A549 (cell line): ENCODE results near the gene FAM219A. TPM values are rescaled to one million over a fixed set of nuclear protein-coding genes. Genes with fewer than 3 reads are reported as not detected.
"Not testable (repeated sequence)": the region's sequence is repeated elsewhere in the genome, so short reads cannot be mapped to it uniquely, and the experiment has no call there.

ENCODE experiments used
- ATAC-seq, 2 experiments: fragments of 200-7000 bp in 1 of 2; fragments of >200 bp in 1 of 2; cut with Nextera tagmentation in 1 of 2; cut with Tn5 transposase in 1 of 2; 3 replicates each; pipeline versions ENCODE4 v1.8.0 to v1.9.1; 2018 to 2020; ENCODE audit warnings: mild to moderate bottlenecking in 1 of 2, moderate library complexity in 1 of 2
- CTCF ChIA-PET: fragments of 300-600 bp; sonication (Branson Sonifier 250); formaldehyde crosslinking; extraction: SDS; loops from one replicate; lab custom pipeline; 2021; ENCODE audit warnings: antibody characterized with exemption, inconsistent platforms; lab: Yijun Ruan, JAX
- POLR2A ChIA-PET: fragments of 350-600 bp; formaldehyde crosslinking; extraction: SDS; loops from one replicate; lab custom pipeline; 2021; ENCODE audit warnings: antibody characterized with exemption, inconsistent platforms; lab: Yijun Ruan, JAX
- DNase-seq, 2 experiments: peaks; one replicate each; pipeline versions ENCODE4 v3.0.0 to v3.0.0-alpha.2; 2011 to 2016; ENCODE audit warnings: low read depth in 1 of 2, low spot score in 1 of 2
- FAIRE-seq: peaks from 2 replicates; lab custom pipeline; 2011; peaks lifted over from hg19 to GRCh38; lab: Jason Lieb, UNC
- H3K27ac ChIP-seq, 2 experiments: fragments of >200 bp; sonication (Bioruptor Twin); formaldehyde crosslinking; 3 replicates each; pipeline ENCODE4 v1.5.1; 2016 to 2017
- H3K4me1 ChIP-seq: fragments of >200 bp; sonication (Bioruptor Twin); formaldehyde crosslinking; 3 replicates; pipeline ENCODE4 v1.6.1; 2016
- H3K4me2 ChIP-seq: fragments of >200 bp; sonication (Bioruptor Twin); formaldehyde crosslinking; 3 replicates; pipeline ENCODE4 v1.6.1; 2016
- H3K4me3 ChIP-seq: fragments of >200 bp; sonication (Bioruptor Twin); formaldehyde crosslinking; 3 replicates; pipeline ENCODE4 v1.5.1; 2016
- H3K9me3 ChIP-seq: fragments of >200 bp; sonication (Bioruptor Twin); formaldehyde crosslinking; 3 replicates; pipeline ENCODE4 v1.6.1; 2016
- BCL3 ChIP-seq: fragments of >200 bp; sonication (Bioruptor Twin); formaldehyde crosslinking; IDR thresholded peaks from 3 replicates; pipeline ENCODE4 v1.6.1; 2016
- CBX8 ChIP-seq: fragments of 200-600 bp; sonication (generic); IDR thresholded peaks from 2 replicates; pipeline ENCODE4 v1.6.1; 2016
- EHF ChIP-seq: fragments of 250-450 bp; sonication (Bioruptor Pico); IDR thresholded peaks from 2 replicates; pipeline ENCODE4 v1.5.0; 2020; ENCODE audit warnings: mild to moderate bottlenecking
- GATA3 ChIP-seq: IDR thresholded peaks from 2 replicates; pipeline ENCODE4 v1.6.1; 2012; ENCODE audit warnings: borderline replicate concordance
- HDAC2 ChIP-seq: fragments of 200-600 bp; sonication (generic); IDR thresholded peaks from 2 replicates; pipeline ENCODE4 v1.6.1; 2016
- HOXA7 ChIP-seq: fragments of 250-450 bp; sonication (Bioruptor Pico); IDR thresholded peaks from 2 replicates; pipeline ENCODE4 v1.5.0; 2020; ENCODE audit warnings: mild to moderate bottlenecking, moderate library complexity
- MAFK ChIP-seq: fragments of 450-650 bp; IDR thresholded peaks from 2 replicates; pipeline ENCODE4 v1.6.1; 2014; ENCODE audit not compliant: partially characterized antibody
- MAX ChIP-seq: IDR thresholded peaks from 2 replicates; pipeline ENCODE4 v1.6.1; 2012
- MAZ ChIP-seq: fragments of 150-350 bp; IDR thresholded peaks from 2 replicates; pipeline ENCODE4 v1.6.1; 2014; ENCODE audit warnings: antibody characterized with exemption, low read depth, low read length, borderline replicate concordance
- MYC ChIP-seq: IDR thresholded peaks from 2 replicates; pipeline ENCODE4 v1.6.1; 2012; ENCODE audit warnings: mild to moderate bottlenecking, inconsistent platforms, low read length, improper control_type of control experiment, borderline replicate concordance
- POLR2AphosphoS2 ChIP-seq: conservative IDR thresholded peaks from 2 replicates; pipeline ENCODE4 v1.6.1; 2012; ENCODE audit warnings: low read length, improper control_type of control experiment, inconsistent platforms
- RARB ChIP-seq: fragments of 250-450 bp; sonication (Bioruptor Pico); IDR thresholded peaks from 2 replicates; pipeline ENCODE4 v1.8.0; 2021; ENCODE audit warnings: mild to moderate bottlenecking, moderate library complexity
- REST ChIP-seq: fragments of 200-600 bp; sonication (generic); IDR thresholded peaks from 2 replicates; pipeline ENCODE4 v1.6.1; 2016; ENCODE audit warnings: antibody characterized with exemption, mild to moderate bottlenecking, moderate library complexity
- USF2 ChIP-seq: fragments of 450-650 bp; IDR thresholded peaks from 2 replicates; pipeline ENCODE4 v1.6.1; 2014; ENCODE audit warnings: antibody characterized with exemption
- ZNF302 ChIP-seq: fragments of 250-450 bp; sonication (Bioruptor Pico); IDR thresholded peaks from 2 replicates; pipeline ENCODE4 v1.9.0; 2021; ENCODE audit warnings: inconsistent platforms, mild to moderate bottlenecking, moderate library complexity
- WGBS: methylation state at CpG from one replicate; pipeline ENCODE4 v1.1.6; 2017; ENCODE audit errors: missing lambda C conversion rate; 5-methylcytosine and 5-hydroxymethylcytosine counted together
- polyA plus RNA-seq, 4 experiments: library from polyadenylated mRNA; depleted of rRNA in 3 of 4; stranded (reverse); fragments of >200 nt; fragmentation: RNase III in 1 of 4; extraction: RNeasy Plus Mini Kit Qiagen cat#74134 plus additional on column Dnase treatment in 1 of 4; gene quantifications; 2 replicates in 3 of 4; 3 replicates in 1 of 4; pipeline ENCODE4 v1.2.3, GENCODE V29; 2011 to 2017

Gene FAM219A
- polyA plus RNA-seq, 2 of the 4 experiments (the other 2 are of a cell fraction): 8.1 to 15.3 TPM

- TF ChIP-seq BCL3 (no peak), MAZ (no peak), MAX (no peak), USF2 (no peak), REST (no peak)
- ATAC-seq (no peak), FAIRE-seq (no peak), DNase-seq (no peak)
- Histone ChIP-seq H3K4me2 (no peak overlapping the region), H3K4me1 (no peaks in the 10 kb centered on the region), H3K4me3 (no peak overlapping the region), H3K9me3 (no peaks in the 10 kb centered on the region), H3K27ac (no peak overlapping the region)
- ChIA-PET POLR2A (no interaction called here), CTCF (interaction anchor here (0.8 to 11.2 kb wide), 5 partner anchors 12 to 107 kb away, joined by 3 to 107 read pairs (median 4); no protein-coding TSS in a partner anchor)
These were observed 26.3 kb upstream of the FAM219A start for GRCh38 chr9:34484678-34485077.

GRCh38 chr9:34482746-34483145 lies 24.4 kb upstream of the FAM219A start:
- ATAC-seq, DNase-seq, H3K4me2 ChIP-seq, H3K9me3 ChIP-seq, H3K4me3 ChIP-seq, POLR2A ChIA-PET, H3K27ac ChIP-seq, CTCF ChIA-PET, H3K4me1 ChIP-seq, FAIRE-seq: not testable (repeated sequence)
- 90% methylated on average over 4 of the region's 27 CpGs for WGBS

GRCh38 chr9:34481620-34482019 lies 23.2 kb upstream of the FAM219A start:
- H3K27ac ChIP-seq, H3K4me2 ChIP-seq, DNase-seq, ATAC-seq, CTCF ChIA-PET, H3K9me3 ChIP-seq, POLR2A ChIA-PET, H3K4me3 ChIP-seq, H3K4me1 ChIP-seq, FAIRE-seq: not testable (repeated sequence)
- 56% methylated on average over 13 of the region's 13 CpGs for WGBS

GRCh38 chr9:34479431-34479866 lies 21.1 kb upstream of the FAM219A start:
- FAIRE-seq (no peak), ATAC-seq (no peak)

More at GRCh38 chr9:34479431-34479866, 21.1 kb upstream of the FAM219A start:
- ChIA-PET POLR2A (no interaction called here), CTCF (interaction anchor here (0.9 to 1.6 kb wide), 9 partner anchors 16 to 147 kb away, joined by 3 to 7 read pairs (median 3); partner anchors contain the start of genes DNAI1 and FAM219A)
- no peak overlapping the region for H3K4me2 ChIP-seq
- H3K27ac ChIP-seq: no peak overlapping the region
- TF ChIP-seq HOXA7 (no peak), RARB (CRISPR knock-in tag) (no peak), CBX8 (no peak), POLR2AphosphoS2 (no peak), MAX (no peak), ZNF302 (CRISPR knock-in tag) (no peak), EHF (CRISPR knock-in tag) (no peak), MAFK (no peak), MYC (no peak), REST (no peak), HDAC2 (no peak), BCL3 (no peak), GATA3 (no peak)
- H3K4me3 ChIP-seq: no peak overlapping the region
- no peaks in the 10 kb centered on the region for H3K4me1 ChIP-seq
- 34% methylated on average over 5 of the region's 5 CpGs for WGBS
- no peaks in the 10 kb centered on the region for H3K9me3 ChIP-seq
- no peak for DNase-seq
